ENCODE measurements around the gene TSPAN2. TPM values are rescaled to one million over a fixed set of nuclear protein-coding genes. Genes with fewer than 3 reads are reported as not detected.

TSPAN2 gene
- total RNA-seq, 1 experiment from 2014 or later = 7.7 TPM

GRCh38 chr1:115136706-115137105 lies 47.4 kb upstream of the TSPAN2 start:
- Mint-ChIP-seq H3K36me3 (ENCODE audit: insufficient read depth, unreplicated experiment) (no peaks in the 10 kb centered on the region), H3K4me1 (ENCODE audit: low read depth, unreplicated experiment) (peaks cover 33% of the 10 kb centered on the region), H3K27me3 (ENCODE audit: unreplicated experiment) (peaks cover 14% of the 10 kb centered on the region), H3K27ac (ENCODE audit: unreplicated experiment) (no peak overlapping the region), H3K4me3 (ENCODE audit: low read depth, unreplicated experiment) (no peak overlapping the region), H3K9me3 (ENCODE audit: low read depth, unreplicated experiment) (no peaks in the 10 kb centered on the region)
- DNase-seq = no peak
- CTCF ChIA-PET = interaction anchor here (0.8 to 1.6 kb wide), 2 partner anchors 327 to 332 kb away, joined by 3 to 4 read pairs; no protein-coding TSS in a partner anchor
- no peak for TF ChIP-seq CTCF (IDR thresholded peaks at IDR 0.05; ENCODE audit: unreplicated experiment)
- intact Hi-C loops (cut with micrococcal nuclease; ENCODE audit: unreplicated experiment) = loop anchor here (5.0 kb wide), 1 partner anchor 461 kb away; no protein-coding TSS in a partner anchor
- no TSS peak for BruUV-seq (replicated peaks)

- no peak for TF ChIP-seq CTCF (IDR thresholded peaks at IDR 0.05; ENCODE audit: unreplicated experiment)
- Mint-ChIP-seq H3K9me3 (ENCODE audit: low read depth, unreplicated experiment) (no peaks in the 10 kb centered on the region), H3K27ac (ENCODE audit: unreplicated experiment) (peak overlapping the region; percentile 3), H3K4me1 (ENCODE audit: low read depth, unreplicated experiment) (peaks cover 33% of the 10 kb centered on the region), H3K4me3 (ENCODE audit: low read depth, unreplicated experiment) (no peak overlapping the region), H3K27me3 (ENCODE audit: unreplicated experiment) (peaks cover 14% of the 10 kb centered on the region), H3K36me3 (ENCODE audit: insufficient read depth, unreplicated experiment) (no peaks in the 10 kb centered on the region)
- CTCF ChIA-PET = interaction anchor here (1.6 kb wide), 1 partner anchor 327 kb away, joined by 4 read pairs; no protein-coding TSS in a partner anchor
- no TSS peak for BruUV-seq (replicated peaks)
- no peak for DNase-seq
- intact Hi-C loops (cut with micrococcal nuclease; ENCODE audit: unreplicated experiment) = loop anchor here (5.0 kb wide), 1 partner anchor 461 kb away; no protein-coding TSS in a partner anchor
Observed at GRCh38 chr1:115136106-115136505, 46.8 kb upstream of the TSPAN2 start.

GRCh38 chr1:115135681-115136080 lies 46.4 kb upstream of the TSPAN2 start:
- no peak overlapping the region for H3K4me3 Mint-ChIP-seq (ENCODE audit: low read depth, unreplicated experiment)
- peaks cover 14% of the 10 kb centered on the region for H3K27me3 Mint-ChIP-seq (ENCODE audit: unreplicated experiment)
- peaks cover 33% of the 10 kb centered on the region for H3K4me1 Mint-ChIP-seq (ENCODE audit: low read depth, unreplicated experiment)
- CTCF ChIA-PET = no interaction called here
- no peak for DNase-seq
- no peak for TF ChIP-seq CTCF (IDR thresholded peaks at IDR 0.05; ENCODE audit: unreplicated experiment)
- no peaks in the 10 kb centered on the region for H3K36me3 Mint-ChIP-seq (ENCODE audit: insufficient read depth, unreplicated experiment)
- H3K27ac Mint-ChIP-seq (ENCODE audit: unreplicated experiment) = no peak overlapping the region
- H3K9me3 Mint-ChIP-seq (ENCODE audit: low read depth, unreplicated experiment) = no peaks in the 10 kb centered on the region
- BruUV-seq (replicated peaks) = no TSS peak
- intact Hi-C loops (cut with micrococcal nuclease; ENCODE audit: unreplicated experiment) = loop anchor here (5.0 kb wide), 1 partner anchor 462 kb away; no protein-coding TSS in a partner anchor

GRCh38 chr1:115134850-115135480 lies 45.7 kb upstream of the TSPAN2 start:
- Mint-ChIP-seq H3K4me1 (ENCODE audit: low read depth, unreplicated experiment) (peaks cover 33% of the 10 kb centered on the region), H3K27me3 (ENCODE audit: unreplicated experiment) (peaks cover 14% of the 10 kb centered on the region), H3K36me3 (ENCODE audit: insufficient read depth, unreplicated experiment) (no peaks in the 10 kb centered on the region), H3K4me3 (ENCODE audit: low read depth, unreplicated experiment) (no peak overlapping the region), H3K27ac (ENCODE audit: unreplicated experiment) (no peak overlapping the region), H3K9me3 (ENCODE audit: low read depth, unreplicated experiment) (no peaks in the 10 kb centered on the region)
- no TSS peak for BruUV-seq (replicated peaks)
- intact Hi-C loops (cut with micrococcal nuclease; ENCODE audit: unreplicated experiment) = loop anchor here (5.0 kb wide), 1 partner anchor 462 kb away; no protein-coding TSS in a partner anchor
- CTCF ChIA-PET = no interaction called here
- no peak for TF ChIP-seq CTCF (IDR thresholded peaks at IDR 0.05; ENCODE audit: unreplicated experiment)
- peak; percentile 22 for DNase-seq
